Activated CD4-positive, alpha-beta T cell treated with anti-CD3 and anti-CD28 coated beads, Interleukin-2, amount 50 U/mL, for 4 hours (primary cell): Measurements from ENCODE around the gene ISOC2.

Source experiments
- DNase-seq, 2 experiments: peaks; one replicate each; pipeline ENCODE4 v3.0.0-alpha.2; 2020

Gene ISOC2

GRCh38 chr19:55476100-55476775, 14.8 kb upstream of the ISOC2 start, which contains the start of gene ZNF628:
Gene ZNF628, plus strand, starts transcription at chr19:55476617. Its CDS starts 3,294 bp downstream, at chr19:55479911.
- DNase-seq: peak; percentile 98

GRCh38 chr19:55474269-55475265, 13.1 kb upstream of the ISOC2 start:
- no peak for DNase-seq

- DNase-seq: no peak
Measured at GRCh38 chr19:55473225-55474012, 12.0 kb upstream of the ISOC2 start.

- DNase-seq: no peak
Measured at GRCh38 chr19:55472463-55472862, 11.0 kb upstream of the ISOC2 start.

GRCh38 chr19:55471266-55471665, 9.8 kb upstream of the ISOC2 start:
- DNase-seq: no peak

GRCh38 chr19:55468054-55468393, 6.6 kb upstream of the ISOC2 start:
- DNase-seq: no peak

GRCh38 chr19:55467236-55468053, 6.0 kb upstream of the ISOC2 start:
- peak; percentile 43 to 51 for DNase-seq

GRCh38 chr19:55466241-55466614, 4.8 kb upstream of the ISOC2 start:
- DNase-seq: no peak

GRCh38 chr19:55465460-55466240, 4.2 kb upstream of the ISOC2 start:
- no peak for DNase-seq

GRCh38 chr19:55464662-55465054, 3.2 kb upstream of the ISOC2 start, which contains the start of gene C19orf85:
Gene C19orf85, minus strand, starts transcription at chr19:55464751. Its CDS starts 197 bp downstream, at chr19:55464554.
- no peak for DNase-seq

GRCh38 chr19:55464039-55464661, 2.7 kb upstream of the ISOC2 start:
- no peak for DNase-seq

GRCh38 chr19:55463583-55464031, 2.2 kb upstream of the ISOC2 start:
- no peak for DNase-seq

- DNase-seq: no peak
Measured at GRCh38 chr19:55462722-55463121, 1.3 kb upstream of the ISOC2 start.

- no peak for DNase-seq
Measured at GRCh38 chr19:55461974-55462626, 658 bp upstream of the ISOC2 start.

GRCh38 chr19:55460670-55461258, 678 bp downstream of the ISOC2 start:
- peak; percentile 28 to 35 for DNase-seq

GRCh38 chr19:55459950-55460657, 1.3 kb downstream of the ISOC2 start:
- no peak for DNase-seq

- no peak for DNase-seq
Measured at GRCh38 chr19:55459551-55459949, 1.9 kb downstream of the ISOC2 start.

GRCh38 chr19:55457683-55458457, 3.6 kb downstream of the ISOC2 start:
- DNase-seq: no peak
